ENCODE results near the gene FAM234A.

DNA sequence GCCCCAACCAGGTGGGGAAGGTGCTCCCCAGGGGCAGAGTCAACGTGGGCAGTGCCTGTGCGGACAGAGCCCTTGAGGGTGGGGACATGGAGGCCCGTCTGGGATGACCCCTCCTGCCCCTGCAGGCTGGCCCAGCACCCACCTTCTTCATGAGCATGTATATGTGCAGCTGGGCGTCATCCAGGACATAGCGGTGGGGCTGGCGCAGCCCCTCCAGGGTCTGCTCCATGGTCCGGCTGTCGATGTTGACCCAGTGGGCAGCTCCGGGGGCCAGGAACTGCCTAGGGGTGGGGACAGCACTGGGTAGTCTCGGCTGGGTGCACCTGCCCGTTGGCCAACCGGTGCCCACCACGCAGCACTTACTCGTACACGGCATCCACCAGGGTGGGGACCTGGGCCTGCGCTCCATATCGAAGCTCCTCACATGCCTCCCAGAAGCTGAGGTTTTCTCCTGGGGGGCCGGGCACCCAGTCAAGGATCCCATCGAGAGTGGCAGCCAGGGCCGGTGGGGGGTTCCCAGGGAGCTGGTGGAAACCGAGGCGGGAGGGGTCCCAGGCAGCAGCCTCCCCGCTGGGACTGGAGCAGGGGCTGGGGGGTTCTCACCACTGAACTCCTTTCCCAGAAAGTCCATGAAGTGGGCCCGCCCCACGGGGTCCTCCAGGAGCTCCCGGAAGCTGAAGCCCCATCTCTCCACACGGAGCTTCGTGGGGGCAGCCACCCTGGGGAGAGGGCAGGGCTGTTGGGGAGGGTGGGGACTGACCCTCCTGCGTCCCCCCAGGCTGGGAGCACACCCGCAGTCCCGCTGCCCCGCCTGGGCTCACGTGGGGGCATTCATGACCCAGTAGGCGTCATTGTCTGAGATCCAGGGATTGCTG, 36.0 kb downstream of the FAM234A start:
- TF ChIP-seq JUND (IDR thresholded peaks at IDR 0.05) = no peak
- TF ChIP-seq CTCF (IDR thresholded peaks at IDR 0.05; ENCODE audit: low read depth, low read length, missing input control) = no peak
- no peak for TF ChIP-seq SP1 (IDR thresholded peaks at IDR 0.05)

Measured in liver (tissue), 3 donors.